GM10266 (cell line): Measurements from ENCODE around the gene RNF32.

Source experiments
- DNase-seq: peaks from one replicate; pipeline ENCODE4 v3.0.0; 2012; ENCODE audit errors: extremely low spot score
- TF ChIP-seq, protein P1 (sequence below): IDR thresholded peaks from 2 replicates; pipeline ENCODE4 v1.5.1; 2012; ENCODE audit warnings: mild to moderate bottlenecking, low read depth; ENCODE audit not compliant: control insufficient read depth, insufficient read depth; ENCODE audit errors: missing control alignments

RNF32 gene

DNA sequence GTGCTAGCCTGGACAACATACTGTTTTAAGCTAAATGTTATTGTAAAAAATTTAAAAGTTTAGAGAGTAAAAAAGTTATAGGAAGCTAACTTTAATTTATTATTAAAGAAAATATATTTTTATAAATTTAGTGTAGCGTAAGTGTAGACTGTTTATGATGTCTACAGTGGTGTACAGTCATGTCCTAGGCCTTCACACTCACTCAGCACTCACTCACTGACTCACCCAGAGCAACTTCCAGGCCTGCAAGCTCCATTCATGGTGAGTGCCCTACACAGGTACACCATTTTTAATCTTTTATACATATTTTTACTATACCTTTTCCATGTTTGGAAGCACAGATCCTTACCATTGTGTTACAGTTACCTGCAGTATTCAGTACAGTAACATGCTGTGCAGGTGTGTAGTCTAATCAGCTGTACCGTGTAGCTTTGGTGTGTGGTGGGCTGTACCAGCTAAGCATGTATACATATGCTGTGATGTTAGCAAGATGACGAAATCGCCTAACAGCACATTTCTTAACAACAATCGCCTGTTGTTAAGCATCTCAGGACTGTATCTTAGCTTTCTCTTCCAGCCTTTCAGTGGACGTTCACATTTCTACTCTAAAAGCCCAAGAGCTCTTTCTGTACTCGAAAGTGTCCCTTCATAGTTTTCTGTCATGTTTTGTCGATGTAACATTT lies 12.5 kb downstream of the RNF32 start:
- no peak for DNase-seq
- TF ChIP-seq, protein P1, sequence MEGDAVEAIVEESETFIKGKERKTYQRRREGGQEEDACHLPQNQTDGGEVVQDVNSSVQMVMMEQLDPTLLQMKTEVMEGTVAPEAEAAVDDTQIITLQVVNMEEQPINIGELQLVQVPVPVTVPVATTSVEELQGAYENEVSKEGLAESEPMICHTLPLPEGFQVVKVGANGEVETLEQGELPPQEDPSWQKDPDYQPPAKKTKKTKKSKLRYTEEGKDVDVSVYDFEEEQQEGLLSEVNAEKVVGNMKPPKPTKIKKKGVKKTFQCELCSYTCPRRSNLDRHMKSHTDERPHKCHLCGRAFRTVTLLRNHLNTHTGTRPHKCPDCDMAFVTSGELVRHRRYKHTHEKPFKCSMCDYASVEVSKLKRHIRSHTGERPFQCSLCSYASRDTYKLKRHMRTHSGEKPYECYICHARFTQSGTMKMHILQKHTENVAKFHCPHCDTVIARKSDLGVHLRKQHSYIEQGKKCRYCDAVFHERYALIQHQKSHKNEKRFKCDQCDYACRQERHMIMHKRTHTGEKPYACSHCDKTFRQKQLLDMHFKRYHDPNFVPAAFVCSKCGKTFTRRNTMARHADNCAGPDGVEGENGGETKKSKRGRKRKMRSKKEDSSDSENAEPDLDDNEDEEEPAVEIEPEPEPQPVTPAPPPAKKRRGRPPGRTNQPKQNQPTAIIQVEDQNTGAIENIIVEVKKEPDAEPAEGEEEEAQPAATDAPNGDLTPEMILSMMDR, result no peak

DNA sequence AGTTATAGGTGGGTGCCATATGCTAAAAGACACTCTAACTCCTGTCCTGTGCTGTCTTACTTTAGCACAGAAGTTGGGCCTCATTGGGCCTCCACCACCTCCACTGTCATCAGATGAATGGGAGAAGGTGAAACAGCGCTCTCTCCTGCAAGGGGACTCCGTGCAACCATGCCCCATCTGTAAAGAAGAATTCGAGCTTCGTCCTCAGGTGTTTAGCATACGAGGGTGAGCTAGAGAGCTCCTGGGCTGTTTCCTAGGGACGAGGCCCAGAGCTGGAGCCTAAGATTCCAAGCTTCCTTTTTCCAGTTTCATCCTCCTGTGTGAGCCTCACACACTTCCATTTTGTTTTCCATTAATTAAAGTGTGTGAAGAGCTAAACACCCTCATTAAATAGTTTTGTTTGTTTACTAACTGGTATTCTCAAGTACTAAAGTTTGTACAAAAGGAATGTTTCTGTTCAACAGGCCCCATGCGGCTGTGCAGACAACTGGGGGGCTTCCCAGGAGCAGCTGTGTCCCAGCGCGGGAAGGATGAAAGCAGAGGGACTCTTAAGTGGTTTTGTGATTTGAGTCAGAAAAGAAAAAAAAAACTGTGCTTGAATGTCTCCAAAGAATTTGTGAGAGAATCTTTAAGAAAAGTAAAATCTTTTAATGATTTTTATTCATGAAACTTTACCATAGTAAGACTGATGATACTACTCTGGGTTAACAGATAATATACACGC lies 14.1 kb downstream of the RNF32 start:
- TF ChIP-seq, protein P1, result no peak
- DNase-seq, result no peak

DNA sequence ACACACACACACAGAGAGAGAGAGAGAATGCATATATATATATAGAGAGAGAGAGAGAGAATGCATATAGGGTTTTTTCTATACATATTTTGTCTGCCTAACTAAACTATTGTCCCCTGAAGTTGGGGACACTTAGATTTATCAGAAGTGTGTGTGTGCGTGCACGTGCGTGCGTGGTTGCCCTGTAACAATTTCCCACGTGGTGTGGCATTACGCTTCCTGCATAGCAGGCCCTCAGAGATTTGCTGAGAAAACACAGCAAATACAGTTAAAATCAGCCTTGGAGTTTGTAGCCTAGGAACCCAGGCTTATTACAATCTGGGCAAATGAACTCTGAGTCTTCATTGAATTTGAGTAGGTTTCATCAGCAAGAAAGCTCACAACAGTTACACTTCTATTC lies 14.7 kb downstream of the RNF32 start:
- TF ChIP-seq, protein P1, result no peak
- DNase-seq, result no peak

DNA sequence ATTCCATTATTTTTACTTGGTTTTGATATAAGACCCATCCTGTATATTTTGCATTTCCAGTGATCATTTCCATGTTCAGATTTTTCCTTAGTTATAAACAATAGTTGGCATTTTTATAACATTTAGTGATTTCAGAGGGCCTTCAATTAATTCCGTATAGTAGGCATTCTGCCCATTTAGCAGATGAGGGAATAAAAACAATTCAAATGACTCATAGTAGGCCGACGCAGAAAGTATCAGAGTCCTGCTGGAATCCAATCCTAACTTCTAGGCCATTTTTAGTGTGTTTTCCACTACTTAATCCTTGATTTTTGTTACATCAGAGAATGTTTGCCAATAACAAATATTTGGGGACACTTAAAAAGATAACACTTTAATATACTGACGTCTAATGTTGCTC lies 15.4 kb downstream of the RNF32 start:
- TF ChIP-seq, protein P1, result no peak
- DNase-seq, result no peak

DNA sequence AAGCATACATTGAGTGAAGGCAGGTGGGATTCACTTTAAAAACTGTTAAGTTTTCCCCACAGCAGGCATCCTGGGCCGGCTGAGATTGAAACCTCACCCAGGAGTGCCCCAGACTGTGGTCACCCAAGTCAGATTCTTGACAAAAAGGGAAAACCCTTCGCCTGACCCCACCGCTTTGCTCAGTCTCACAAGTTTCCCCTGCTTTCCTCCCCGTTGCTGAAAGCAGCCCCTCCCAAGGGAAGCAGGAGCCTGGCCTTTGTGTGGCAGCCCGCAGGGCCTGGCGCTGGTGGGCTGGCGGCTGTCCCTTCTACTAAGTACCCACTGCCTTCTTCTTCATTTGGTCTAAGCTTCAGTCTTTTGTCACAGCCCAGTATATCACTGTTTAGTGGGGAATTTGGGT lies 16.0 kb downstream of the RNF32 start:
- TF ChIP-seq, protein P1, result no peak
- DNase-seq, result no peak

DNA sequence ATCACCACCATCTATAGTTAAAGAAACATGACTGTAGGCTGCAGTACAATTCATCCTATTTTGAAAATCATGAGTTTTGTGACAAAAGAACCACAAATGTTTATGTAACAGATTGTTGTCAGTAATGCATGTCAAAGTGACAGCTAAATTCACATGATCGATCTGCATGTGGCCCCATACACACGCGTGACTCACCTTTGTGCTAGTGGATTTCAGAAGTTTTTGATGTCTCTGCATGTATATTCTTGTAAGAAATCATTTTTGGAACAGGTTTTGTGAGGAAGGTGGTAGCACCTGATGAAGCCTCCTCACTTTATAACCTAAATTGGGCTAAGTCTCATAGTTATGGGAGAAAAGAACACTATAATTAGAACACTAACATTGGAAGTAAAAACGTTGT lies 17.1 kb downstream of the RNF32 start:
- TF ChIP-seq, protein P1, result no peak
- DNase-seq, result no peak

DNA sequence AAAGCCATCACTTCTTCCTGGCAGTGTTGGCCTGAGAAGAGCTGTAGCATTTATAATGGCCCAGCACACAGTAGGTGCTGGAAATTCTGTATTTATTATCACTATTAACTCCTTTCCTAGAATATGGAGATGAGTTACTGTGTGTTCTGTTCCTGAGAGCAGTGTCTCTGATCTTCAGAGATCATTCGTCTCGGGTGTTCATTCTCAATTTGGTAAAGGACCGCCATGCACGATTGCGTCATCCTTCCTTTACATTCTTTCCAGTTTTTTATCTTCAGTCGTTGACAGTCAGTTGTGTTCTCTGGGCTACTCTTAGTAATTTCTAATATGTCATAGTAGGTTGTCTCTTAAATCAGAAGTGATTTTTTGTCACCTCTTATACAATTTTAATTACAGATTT lies 18.6 kb downstream of the RNF32 start:
- no peak for DNase-seq
- TF ChIP-seq, protein P1, result no peak
